Stimulated activated CD4-positive, alpha-beta T cell treated with anti-CD3 and anti-CD28 coated beads, Interleukin-4, amount 100 ng/mL, for 48 hours (primary cell): ENCODE measurements around the gene ACADSB.

ENCODE experiments used
- DNase-seq, 2 donors: peaks; one replicate each; pipeline ENCODE4 v3.0.0-alpha.2; 2020; ENCODE audit warnings: low read depth in 2 of 2

The ACADSB gene

DNA sequence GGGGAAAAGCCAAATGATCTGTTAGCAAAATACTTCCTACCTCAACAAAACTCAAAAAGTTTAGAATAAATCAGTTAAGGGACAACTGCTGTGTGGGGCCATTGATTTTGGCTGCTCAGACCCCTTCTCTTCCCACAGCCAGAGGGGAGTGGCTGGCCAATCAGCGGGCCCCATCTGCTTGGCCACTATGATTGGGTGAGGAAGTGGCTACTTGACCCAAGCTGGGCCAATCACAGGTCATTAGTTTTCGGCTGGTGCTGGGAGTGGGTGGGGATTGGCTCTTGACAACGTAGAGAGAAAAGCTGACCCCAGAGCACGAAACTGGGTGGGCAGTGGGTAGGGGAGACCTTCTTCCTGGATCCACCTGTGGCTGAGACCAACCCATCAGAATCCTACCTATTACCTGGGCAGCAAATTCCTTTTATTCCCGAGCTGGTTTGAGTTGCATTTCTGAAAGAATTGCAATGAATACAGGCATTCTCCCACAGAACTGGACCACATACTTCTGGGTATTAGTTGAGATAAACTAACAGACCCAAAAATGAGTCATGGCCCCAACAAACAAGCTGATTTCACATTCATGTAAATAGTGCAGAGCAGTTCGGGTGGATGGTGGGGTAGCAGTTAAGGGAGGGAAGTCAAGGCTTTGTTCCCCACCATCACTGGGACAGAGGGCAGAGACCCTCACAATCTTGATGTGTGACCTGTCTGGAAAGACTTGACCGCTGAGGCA is 91.4 kb downstream of the ACADSB start:
- DNase-seq: no peak

DNA sequence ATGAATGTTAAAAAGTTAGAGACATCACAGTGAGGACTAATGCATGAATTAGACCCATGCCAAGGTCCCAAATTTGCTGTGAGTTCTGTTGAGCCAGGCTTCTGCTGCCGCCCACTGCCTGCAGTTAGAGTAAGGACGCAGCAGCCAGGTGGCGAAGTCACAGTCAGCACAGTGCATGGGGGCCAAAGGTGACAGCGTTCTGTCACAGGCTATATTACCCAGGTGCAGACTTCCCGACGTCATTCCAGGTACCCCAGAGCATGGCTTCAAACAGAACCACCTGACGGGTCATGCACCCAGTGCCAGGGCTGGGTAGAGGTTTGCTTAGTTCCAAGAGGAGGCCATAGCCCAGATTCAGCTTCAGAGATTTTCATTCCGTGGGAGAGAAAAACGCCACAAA is 93.1 kb downstream of the ACADSB start:
- DNase-seq: no peak

DNA sequence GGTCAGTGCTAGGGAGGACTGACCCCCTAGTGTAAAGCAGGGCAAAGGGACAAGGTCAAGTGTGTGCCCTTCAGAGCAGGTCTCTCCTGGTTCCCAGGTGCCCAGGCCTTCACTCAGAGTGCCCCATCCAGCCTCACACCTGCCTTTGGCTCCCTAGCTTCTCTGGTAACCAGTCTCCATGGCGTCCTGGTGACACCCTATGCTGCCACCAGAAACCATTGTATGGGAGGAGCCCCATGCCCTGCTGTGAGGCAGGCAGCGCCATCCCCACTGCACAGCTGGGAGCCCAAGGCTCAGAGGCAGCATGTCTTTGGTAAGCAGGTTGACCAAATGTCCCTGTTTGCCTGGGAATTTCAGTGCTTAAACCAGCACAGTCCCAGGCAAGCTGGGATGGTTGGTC is 93.9 kb downstream of the ACADSB start:
- DNase-seq: no peak

DNA sequence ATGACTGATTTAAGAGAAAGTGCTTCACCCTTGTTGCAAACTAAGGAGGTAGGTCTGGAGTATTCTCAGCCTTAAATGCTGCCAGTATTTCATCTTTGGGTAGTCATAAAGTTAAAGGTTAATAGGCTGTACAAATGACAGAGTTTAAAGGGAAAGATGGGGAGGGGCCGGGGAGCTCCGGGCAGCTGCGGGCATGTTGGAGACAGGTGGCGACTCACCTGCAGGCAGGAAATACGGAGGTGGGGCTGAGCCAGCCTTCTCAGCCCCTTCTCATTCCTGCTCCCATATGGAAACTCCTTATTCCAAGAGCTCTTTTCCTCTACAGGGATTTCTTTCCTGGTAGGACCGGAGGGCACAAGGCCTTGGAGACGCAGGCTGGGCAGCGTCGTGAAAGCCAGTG is 95.1 kb downstream of the ACADSB start:
- DNase-seq: no peak
